GM23338 (cell line): Measurements from ENCODE around the gene BTN3A1. TPM values are rescaled to one million over a fixed set of nuclear protein-coding genes. Genes with fewer than 3 reads are reported as not detected.

Source experiments
- ATAC-seq: fragments of 200-7000 bp; cut with Tn5 transposase; 3 replicates; pipeline ENCODE4 v1.9.1; 2020
- DNase-seq: peaks from one replicate; pipeline ENCODE4 v3.0.0-alpha.2; 2015; ENCODE audit warnings: low spot score
- H2AFZ ChIP-seq: fragments of 200-600 bp; sonication (generic); 2 replicates; pipeline ENCODE4 v1.8.0; 2016; ENCODE audit warnings: antibody characterized with exemption, mild to moderate bottlenecking, moderate library complexity
- H3F3A ChIP-seq: fragments of 200-600 bp; sonication (generic); replicated peaks from 2 replicates; pipeline ENCODE4 v1.8.0; 2017; ENCODE audit warnings: antibody characterized with exemption, mixed run types, low read depth
- H3K27ac ChIP-seq: fragments of 200-600 bp; sonication (generic); 2 replicates; pipeline ENCODE4 v1.6.1; 2016; ENCODE audit warnings: low read depth
- H3K27me3 ChIP-seq: fragments of 200-600 bp; sonication (generic); 2 replicates; pipeline ENCODE4 v1.8.0; 2016; ENCODE audit warnings: mild to moderate bottlenecking, mixed run types, moderate library complexity; ENCODE audit not compliant: insufficient read depth
- H3K36me3 ChIP-seq: fragments of 200-600 bp; sonication (generic); 2 replicates; pipeline ENCODE4 v1.8.0; 2016; ENCODE audit warnings: mild to moderate bottlenecking; ENCODE audit not compliant: insufficient read depth
- H3K4me1 ChIP-seq: fragments of 200-600 bp; sonication (generic); 2 replicates; pipeline ENCODE4 v1.8.0; 2016; ENCODE audit warnings: mild to moderate bottlenecking, moderate library complexity; ENCODE audit not compliant: insufficient read depth
- H3K4me2 ChIP-seq: fragments of 200-600 bp; sonication (generic); 2 replicates; pipeline ENCODE4 v1.7.1; 2017; ENCODE audit warnings: mixed run types
- H3K4me3 ChIP-seq: fragments of 200-600 bp; sonication (generic); 2 replicates; pipeline ENCODE4 v1.6.1; 2016; ENCODE audit warnings: mixed run types
- H3K79me2 ChIP-seq: fragments of 200-600 bp; sonication (generic); replicated peaks from 2 replicates; pipeline ENCODE4 v1.8.0; 2017; ENCODE audit warnings: mild to moderate bottlenecking; ENCODE audit not compliant: insufficient read depth
- H3K9me2 ChIP-seq: fragments of 200-600 bp; sonication (generic); 2 replicates; pipeline ENCODE4 v1.8.0; 2017; ENCODE audit not compliant: insufficient read depth
- H4K20me1 ChIP-seq: fragments of 200-600 bp; sonication (generic); replicated peaks from 2 replicates; pipeline ENCODE4 v1.8.0; 2017; ENCODE audit warnings: mild to moderate bottlenecking; ENCODE audit not compliant: insufficient read depth
- H3K27ac Mint-ChIP-seq: 2 replicates; pipeline ENCODE4 v1.8.0; 2020; ENCODE audit warnings: inconsistent platforms, mild to moderate bottlenecking, moderate library complexity, mixed read lengths
- H3K27me3 Mint-ChIP-seq: 3 replicates; pipeline ENCODE4 v1.8.0; 2022; ENCODE audit warnings: low read depth, mild to moderate bottlenecking, moderate library complexity, mixed read lengths, inconsistent platforms; ENCODE audit not compliant: insufficient read depth, poor library complexity
- H3K36me3 Mint-ChIP-seq: 3 replicates; pipeline ENCODE4 v1.8.0; 2021; ENCODE audit warnings: low read depth, mild to moderate bottlenecking, inconsistent platforms, moderate library complexity, mixed read lengths
- H3K4me1 Mint-ChIP-seq: 3 replicates; pipeline ENCODE4 v1.8.0; 2020; ENCODE audit warnings: mild to moderate bottlenecking, inconsistent platforms, mixed read lengths
- H3K4me3 Mint-ChIP-seq: 3 replicates; pipeline ENCODE4 v1.8.0; 2021; ENCODE audit warnings: moderate library complexity, mild to moderate bottlenecking, inconsistent platforms, mixed read lengths
- H3K9me3 Mint-ChIP-seq: 3 replicates; pipeline ENCODE4 v1.8.0; 2020; ENCODE audit warnings: moderate library complexity, mild to moderate bottlenecking, inconsistent platforms, mixed read lengths
- CREB1 ChIP-seq: fragments of 250-450 bp; sonication (Bioruptor Pico); IDR thresholded peaks from 2 replicates; pipeline ENCODE4 v1.5.0; 2020; ENCODE audit warnings: low read depth, mild to moderate bottlenecking, moderate library complexity
- CTCF ChIP-seq, 2 experiments: fragments of 200-600 bp in 1 of 2; sonication (generic) in 1 of 2; conservative IDR thresholded peaks; 2 replicates each; pipeline versions ENCODE4 v1.5.1 to v1.6.1; 2016 to 2017; ENCODE audit warnings: antibody characterized with exemption in 2 of 2, low read depth in 2 of 2, mild to moderate bottlenecking in 2 of 2, moderate library complexity in 1 of 2
- ETS1 ChIP-seq: IDR thresholded peaks from 2 replicates; pipeline ENCODE4 v1.6.1; 2016; ENCODE audit warnings: antibody characterized with exemption
- EZH2 ChIP-seq: fragments of 200-600 bp; sonication (generic); IDR thresholded peaks from one replicate; pipeline ENCODE4 v1.8.0; 2017; ENCODE audit warnings: antibody characterized with exemption, mild to moderate bottlenecking, low read depth; ENCODE audit not compliant: unreplicated experiment
- EZH2phosphoT487 ChIP-seq: fragments of 200-600 bp; sonication (generic); IDR thresholded peaks from one replicate; pipeline ENCODE4 v1.8.1; 2018; ENCODE audit warnings: antibody characterized with exemption; ENCODE audit not compliant: unreplicated experiment
- JUNB ChIP-seq: IDR thresholded peaks from one replicate; pipeline ENCODE4 v1.6.1; 2016; ENCODE audit warnings: antibody characterized with exemption; ENCODE audit not compliant: unreplicated experiment
- NANOG ChIP-seq: IDR thresholded peaks from 2 replicates; pipeline ENCODE4 v1.6.1; 2016; ENCODE audit warnings: antibody characterized with exemption, borderline replicate concordance
- POLR2AphosphoS5 ChIP-seq: IDR thresholded peaks from 2 replicates; pipeline ENCODE4 v1.6.1; 2016; ENCODE audit warnings: antibody characterized with exemption, low read depth
- REST ChIP-seq: IDR thresholded peaks from one replicate; pipeline ENCODE4 v1.6.1; 2018; ENCODE audit warnings: antibody characterized with exemption; ENCODE audit not compliant: unreplicated experiment
- STAT1 ChIP-seq: IDR thresholded peaks from one replicate; pipeline ENCODE4 v1.6.1; 2016; ENCODE audit warnings: antibody characterized with exemption; ENCODE audit not compliant: unreplicated experiment
- ZNF114 ChIP-seq: fragments of 250-450 bp; sonication (Bioruptor Pico); IDR thresholded peaks from 2 replicates; pipeline ENCODE4 v1.5.0; 2020; ENCODE audit warnings: mild to moderate bottlenecking, moderate library complexity
- ZNF331 ChIP-seq: fragments of 250-450 bp; sonication (Bioruptor Pico); IDR thresholded peaks from 2 replicates; pipeline ENCODE4 v1.5.0; 2020; ENCODE audit warnings: low read depth, mild to moderate bottlenecking, moderate library complexity
- ZNF462 ChIP-seq: fragments of 250-450 bp; sonication (Bioruptor Pico); IDR thresholded peaks from 2 replicates; pipeline ENCODE4 v1.5.0; 2020; ENCODE audit warnings: mild to moderate bottlenecking, moderate library complexity
- polyA plus RNA-seq: library from polyadenylated mRNA; unstranded; fragments of >200 nt; fragmentation: Nextera tagmentation; extraction: Ambion mirVana; gene quantifications from 2 replicates; pipeline ENCODE4 v1.2.1, GENCODE V29; 2016
- total RNA-seq: library from RNA; depleted of rRNA; stranded (reverse); fragments of >200 nt; shearing (Covaris generic); gene quantifications from 2 replicates; pipeline ENCODE4 v1.2.3, GENCODE V29; 2014

Gene BTN3A1
- total and polyA plus RNA-seq, 2 experiments from 2014 or later, result 2.4 to 4.0 TPM

- ATAC-seq (no peak), DNase-seq (no peak)
- Mint-ChIP-seq H3K9me3 (no peaks in the 10 kb centered on the region), H3K36me3 (no peaks in the 10 kb centered on the region), H3K27me3 (peaks cover 2% of the 10 kb centered on the region), H3K4me1 (peaks cover 16% of the 10 kb centered on the region), H3K27ac (no peak overlapping the region), H3K4me3 (no peak overlapping the region)
- Histone ChIP-seq H3K4me3 (no peak overlapping the region), H3F3A (no peaks in the 10 kb centered on the region), H3K4me1 (peaks cover 3% of the 10 kb centered on the region), H3K79me2 (no peaks in the 10 kb centered on the region), H3K27me3 (no peaks in the 10 kb centered on the region), H3K27ac (no peak overlapping the region), H4K20me1 (no peaks in the 10 kb centered on the region), H3K4me2 (no peak overlapping the region), H2AFZ (no peak overlapping the region), H3K9me2 (no peaks in the 10 kb centered on the region), H3K36me3 (no peaks in the 10 kb centered on the region)
- TF ChIP-seq ETS1 (no peak), REST (no peak), JUNB (no peak), ZNF331 (CRISPR knock-in tag) (no peak), NANOG (no peak), POLR2AphosphoS5 (no peak), ZNF462 (CRISPR knock-in tag) (no peak), CTCF (conservative IDR thresholded peaks at IDR 0.05; ENCODE audit: low read depth in 2 of 2) (no peak), EZH2phosphoT487 (no peak), EZH2 (no peak), CREB1 (CRISPR knock-in tag) (no peak), STAT1 (no peak), ZNF114 (no peak)
Observed at GRCh38 chr6:26398555-26398954, 3.5 kb upstream of the BTN3A1 start.
